ENCODE results near the gene TMEM150B.

The TMEM150B gene

DNA sequence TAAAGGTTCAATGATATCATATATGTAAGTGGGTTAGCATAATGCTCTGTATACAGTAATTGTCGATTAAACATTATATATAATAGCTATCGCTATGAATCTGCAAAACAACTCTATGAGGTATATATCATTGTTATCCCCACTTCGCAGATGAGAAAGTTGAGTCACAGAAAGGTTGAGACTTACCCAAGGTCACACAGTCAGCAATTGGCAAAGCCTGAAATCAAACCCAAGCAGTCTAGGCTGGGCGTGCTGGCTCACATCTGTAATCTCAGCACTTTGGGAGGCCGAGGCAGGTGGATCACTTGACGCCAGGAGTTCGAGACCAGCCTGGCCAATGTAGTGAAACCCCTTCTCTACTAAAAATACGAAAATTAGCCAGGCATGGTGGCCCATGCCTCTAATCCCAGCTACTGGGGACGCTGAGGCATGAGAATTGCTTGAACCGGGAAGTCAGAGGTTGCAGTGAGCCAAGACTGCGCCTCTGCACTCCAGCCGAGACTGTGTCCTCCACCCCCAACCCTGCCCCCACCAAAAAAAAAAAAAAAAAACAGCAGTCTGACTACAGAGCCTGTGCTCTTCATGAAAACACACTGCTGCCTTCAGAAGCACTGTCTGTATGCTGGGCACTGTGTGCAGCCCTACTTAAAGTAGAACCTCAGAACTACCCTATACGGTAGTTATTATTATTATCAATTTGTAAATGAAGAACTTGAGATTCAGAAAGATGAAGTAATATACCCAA is 46.6 kb downstream of the TMEM150B start:
- H3K36me3 ChIP-seq (ENCODE audit: control insufficient read depth, insufficient read depth, low read length, severe bottlenecking), result peaks cover 12% of the 10 kb centered on the region
- H3K9ac ChIP-seq (ENCODE audit: low read length), result no peak overlapping the region
- no peaks in the 10 kb centered on the region for H3K27me3 ChIP-seq (replicated peaks; ENCODE audit: control insufficient read depth, insufficient read depth, low read length)
- peaks cover 19% of the 10 kb centered on the region for H3K4me1 ChIP-seq (ENCODE audit: control insufficient read depth, insufficient read depth, low read length)
- no peak for DNase-seq (ENCODE audit: low read depth)
- peak overlapping the region; percentile 92 for H3K4me3 ChIP-seq (ENCODE audit: low read length)
- no peaks in the 10 kb centered on the region for H3K9me3 ChIP-seq (ENCODE audit: control insufficient read depth, low read length)

DNA sequence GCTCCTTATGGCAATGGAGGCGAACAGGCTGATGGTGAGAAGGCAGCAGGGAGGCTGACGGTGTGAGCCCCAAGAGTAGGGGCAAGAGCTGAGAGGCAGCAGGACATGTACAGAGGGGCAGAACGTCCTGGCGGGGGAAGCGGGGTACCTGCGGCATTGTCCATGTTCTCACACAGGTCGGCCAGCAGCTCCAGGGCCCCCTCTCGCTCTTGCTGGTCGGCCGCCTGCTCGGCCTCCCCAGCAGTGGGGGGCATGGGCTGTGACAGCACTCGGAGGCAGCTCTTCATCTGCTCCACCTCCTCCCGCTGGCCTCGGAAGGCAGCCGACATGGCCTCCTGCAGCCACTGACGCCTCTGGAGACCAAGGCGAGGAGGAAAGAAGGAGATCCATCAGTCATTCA is 47.6 kb downstream of the TMEM150B start:
- Histone ChIP-seq H3K27me3 (replicated peaks; ENCODE audit: control insufficient read depth, insufficient read depth, low read length) (no peaks in the 10 kb centered on the region), H3K4me1 (ENCODE audit: control insufficient read depth, insufficient read depth, low read length) (peaks cover 19% of the 10 kb centered on the region), H3K4me3 (ENCODE audit: low read length) (no peak overlapping the region), H3K36me3 (ENCODE audit: control insufficient read depth, insufficient read depth, low read length, severe bottlenecking) (peaks cover 21% of the 10 kb centered on the region), H3K9me3 (ENCODE audit: control insufficient read depth, low read length) (no peaks in the 10 kb centered on the region), H3K9ac (ENCODE audit: low read length) (no peak overlapping the region)
- DNase-seq (ENCODE audit: low read depth), result no peak

DNA sequence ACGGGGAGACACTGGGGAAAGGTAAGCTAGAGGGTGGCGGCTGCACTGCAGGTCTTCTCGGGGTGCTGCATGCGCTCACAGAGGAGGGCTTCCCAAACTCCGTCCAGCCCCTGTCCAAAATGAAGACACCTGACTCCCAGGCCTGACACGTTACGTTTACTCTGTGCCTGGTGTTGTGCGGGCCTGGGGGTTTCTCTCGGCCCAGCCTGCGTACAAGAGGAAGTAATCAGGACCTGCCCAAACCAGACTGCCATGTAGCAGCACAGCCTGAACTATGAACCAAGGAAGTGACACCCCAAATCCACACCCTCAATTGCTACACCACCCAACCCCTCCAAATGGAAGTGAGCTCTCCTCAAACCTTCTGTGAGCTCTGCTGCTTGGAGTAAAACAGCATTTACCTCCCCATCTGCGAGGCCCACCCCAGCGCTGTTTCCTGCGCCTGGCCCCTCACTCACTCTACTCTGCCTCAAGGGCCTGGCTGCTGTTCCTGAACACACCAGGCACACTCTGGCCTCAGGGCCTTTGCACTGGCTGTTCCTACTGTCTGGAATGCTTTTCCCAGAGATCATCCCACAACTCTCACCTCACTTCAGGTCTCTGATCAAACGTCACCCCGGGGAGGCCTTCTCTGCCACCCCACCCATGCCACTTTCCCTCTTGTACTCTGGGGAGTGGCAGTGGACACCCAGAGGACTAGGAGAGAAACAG is 48.3 kb downstream of the TMEM150B start:
- Histone ChIP-seq H3K27me3 (replicated peaks; ENCODE audit: control insufficient read depth, insufficient read depth, low read length) (no peaks in the 10 kb centered on the region), H3K4me1 (ENCODE audit: control insufficient read depth, insufficient read depth, low read length) (peaks cover 19% of the 10 kb centered on the region), H3K9me3 (ENCODE audit: control insufficient read depth, low read length) (no peaks in the 10 kb centered on the region), H3K4me3 (ENCODE audit: low read length) (no peak overlapping the region), H3K9ac (ENCODE audit: low read length) (no peak overlapping the region), H3K36me3 (ENCODE audit: control insufficient read depth, insufficient read depth, low read length, severe bottlenecking) (peaks cover 25% of the 10 kb centered on the region)
- DNase-seq (ENCODE audit: low read depth), result no peak

DNA sequence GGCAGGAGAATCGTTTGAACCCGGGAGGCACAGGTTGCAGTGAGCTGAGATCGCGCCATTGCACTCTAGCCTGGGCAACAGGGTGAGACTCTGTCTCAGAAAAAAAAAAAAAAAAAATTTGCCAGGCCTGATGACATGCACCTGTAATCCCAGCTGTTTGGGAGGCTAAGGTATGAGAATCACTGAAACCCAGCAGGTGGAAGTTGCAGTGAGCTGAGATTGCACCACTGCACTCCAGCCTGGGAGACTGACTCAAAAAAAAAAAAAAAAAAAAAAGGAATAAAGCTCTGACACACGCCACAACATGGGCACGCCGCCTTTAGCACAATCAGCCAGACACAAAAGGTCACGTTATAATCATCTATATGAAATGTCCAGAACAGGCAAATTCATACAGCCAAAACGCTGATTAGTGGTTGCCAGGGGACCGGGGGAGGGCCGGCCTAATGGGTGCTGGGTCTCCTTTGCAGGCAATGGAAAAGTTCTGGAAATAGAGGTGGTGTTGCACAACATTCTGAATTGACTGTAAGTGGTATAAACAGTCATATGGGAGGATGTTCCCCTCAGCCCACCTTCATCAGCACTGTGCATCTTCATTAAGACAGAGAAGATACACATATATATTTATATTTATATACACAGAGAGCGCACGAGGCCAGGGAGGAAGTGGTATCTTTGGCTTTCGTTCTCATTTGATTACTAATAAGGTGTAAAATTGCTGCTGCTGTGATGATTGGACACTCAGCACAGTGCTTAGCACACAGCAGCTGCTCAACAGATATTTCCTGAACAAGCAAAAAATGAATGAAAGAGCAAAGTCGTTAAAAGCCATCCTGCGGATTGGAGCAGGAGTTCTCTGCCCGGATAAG is 49.1 kb downstream of the TMEM150B start:
- H3K4me3 ChIP-seq (ENCODE audit: low read length), result no peak overlapping the region

DNA sequence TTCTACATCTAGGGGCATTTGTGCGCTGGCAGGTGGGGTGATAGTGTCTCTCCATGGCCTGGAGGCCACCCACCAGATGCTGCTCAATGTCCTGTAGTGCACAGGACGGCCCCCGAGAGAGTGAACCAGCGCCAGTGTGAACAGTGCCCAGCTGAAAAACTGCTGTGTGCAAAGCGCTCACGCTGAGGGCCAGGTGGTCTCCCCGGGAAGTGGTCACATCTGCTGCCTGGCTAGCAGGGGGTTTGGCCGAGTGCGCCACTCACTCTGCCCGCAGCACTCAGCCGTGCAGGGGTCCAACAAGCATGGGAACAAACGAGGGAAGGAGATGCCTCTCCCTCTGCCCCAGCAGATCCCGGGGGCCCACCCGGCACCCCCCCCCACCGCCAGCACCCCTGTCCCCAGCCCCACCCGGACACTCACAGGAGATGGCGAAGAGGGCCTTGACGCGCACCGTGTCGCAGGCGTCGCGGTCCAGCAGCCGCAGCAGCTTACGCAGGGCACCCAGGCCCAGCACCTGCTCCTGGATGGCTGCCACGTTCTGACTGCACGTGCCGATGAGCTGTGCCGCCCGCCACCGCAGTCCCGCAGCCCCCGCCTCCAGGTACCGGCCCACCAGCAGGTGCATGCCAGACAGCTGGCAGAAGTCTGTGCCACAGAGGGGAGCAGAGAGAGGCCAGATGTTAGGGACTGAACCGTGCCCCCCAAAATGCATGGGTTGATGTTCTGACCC is 51.0 kb downstream of the TMEM150B start:
- Histone ChIP-seq H3K36me3 (ENCODE audit: control insufficient read depth, insufficient read depth, low read length, severe bottlenecking) (peaks cover 25% of the 10 kb centered on the region), H3K4me3 (ENCODE audit: low read length) (no peak overlapping the region), H3K4me1 (ENCODE audit: control insufficient read depth, insufficient read depth, low read length) (peaks cover 4% of the 10 kb centered on the region), H3K9ac (ENCODE audit: low read length) (no peak overlapping the region), H3K9me3 (ENCODE audit: control insufficient read depth, low read length) (no peaks in the 10 kb centered on the region), H3K27me3 (replicated peaks; ENCODE audit: control insufficient read depth, insufficient read depth, low read length) (no peaks in the 10 kb centered on the region)
- DNase-seq (ENCODE audit: low read depth), result no peak

More for the DNA sequence above, 49.1 kb downstream of the TMEM150B start:
- no peak for DNase-seq (ENCODE audit: low read depth)
- peaks cover 25% of the 10 kb centered on the region for H3K36me3 ChIP-seq (ENCODE audit: control insufficient read depth, insufficient read depth, low read length, severe bottlenecking)
- H3K9ac ChIP-seq (ENCODE audit: low read length), result no peak overlapping the region
- no peaks in the 10 kb centered on the region for H3K9me3 ChIP-seq (ENCODE audit: control insufficient read depth, low read length)
- no peaks in the 10 kb centered on the region for H3K27me3 ChIP-seq (replicated peaks; ENCODE audit: control insufficient read depth, insufficient read depth, low read length)
- H3K4me1 ChIP-seq (ENCODE audit: control insufficient read depth, insufficient read depth, low read length), result peaks cover 16% of the 10 kb centered on the region

DNA sequence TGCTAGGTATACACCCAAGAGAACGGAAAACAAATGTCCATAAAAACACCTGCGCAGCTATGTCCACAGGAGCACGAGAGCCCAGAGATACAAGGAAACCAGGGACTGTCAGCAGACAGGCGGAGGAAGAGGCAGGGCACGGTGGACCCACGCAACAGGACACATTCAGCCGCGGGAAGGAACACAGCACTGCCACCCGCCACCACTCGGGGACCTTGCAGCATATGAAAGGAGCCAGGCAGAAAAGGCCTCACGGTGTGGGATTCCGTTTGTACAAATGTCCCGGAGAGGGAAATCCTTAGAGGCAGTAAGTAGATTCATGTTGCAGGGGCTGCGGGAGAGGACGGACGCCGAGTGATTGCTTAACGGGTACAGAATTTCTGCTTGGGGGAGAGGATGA is 53.0 kb downstream of the TMEM150B start:
- no peak overlapping the region for H3K4me3 ChIP-seq (ENCODE audit: low read length)
- no peaks in the 10 kb centered on the region for H3K27me3 ChIP-seq (replicated peaks; ENCODE audit: control insufficient read depth, insufficient read depth, low read length)
- no peaks in the 10 kb centered on the region for H3K4me1 ChIP-seq (ENCODE audit: control insufficient read depth, insufficient read depth, low read length)

DNA sequence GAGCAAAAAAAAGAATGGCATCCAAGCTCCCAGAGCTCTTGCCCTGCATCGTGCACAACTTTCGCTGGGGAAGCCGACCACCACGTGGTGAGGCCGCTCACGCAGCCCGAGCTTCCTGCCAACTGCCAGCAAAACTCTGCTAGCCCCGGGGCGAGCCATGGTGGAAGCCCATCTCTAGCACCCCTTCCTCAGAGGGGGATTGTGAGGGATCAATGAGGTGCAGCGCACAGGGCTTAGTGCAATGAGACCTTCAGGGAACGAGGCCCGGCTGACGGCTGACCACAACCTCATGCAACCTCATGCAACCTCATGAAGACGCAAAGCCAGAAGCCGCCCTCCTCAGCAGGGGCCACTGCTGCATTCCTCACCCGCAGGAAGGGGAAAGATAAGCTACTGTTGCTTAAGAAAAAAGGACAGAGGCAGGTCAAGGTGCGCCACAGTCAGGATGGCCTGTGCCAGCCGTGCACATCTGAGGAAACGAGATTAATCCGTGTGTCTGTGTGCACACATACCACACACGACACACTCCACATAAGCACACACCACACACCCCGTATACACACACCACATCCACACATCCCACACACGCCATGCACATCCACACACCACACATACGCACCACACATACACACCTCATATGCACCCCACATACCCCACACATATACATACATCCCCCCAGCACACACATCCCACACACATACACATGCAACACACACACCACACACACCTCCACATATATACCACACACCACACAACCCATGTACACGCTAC is 54.8 kb downstream of the TMEM150B start:
- Histone ChIP-seq H3K4me3 (ENCODE audit: low read length) (no peak overlapping the region), H3K36me3 (ENCODE audit: control insufficient read depth, insufficient read depth, low read length, severe bottlenecking) (peaks cover 20% of the 10 kb centered on the region), H3K9me3 (ENCODE audit: control insufficient read depth, low read length) (no peaks in the 10 kb centered on the region), H3K9ac (ENCODE audit: low read length) (no peak overlapping the region), H3K4me1 (ENCODE audit: control insufficient read depth, insufficient read depth, low read length) (no peaks in the 10 kb centered on the region), H3K27me3 (replicated peaks; ENCODE audit: control insufficient read depth, insufficient read depth, low read length) (no peaks in the 10 kb centered on the region)
- no peak for DNase-seq (ENCODE audit: low read depth)

More for the DNA sequence above, 53.0 kb downstream of the TMEM150B start:
- no peak overlapping the region for H3K9ac ChIP-seq (ENCODE audit: low read length)
- no peaks in the 10 kb centered on the region for H3K9me3 ChIP-seq (ENCODE audit: control insufficient read depth, low read length)
- peaks cover 21% of the 10 kb centered on the region for H3K36me3 ChIP-seq (ENCODE audit: control insufficient read depth, insufficient read depth, low read length, severe bottlenecking)
- DNase-seq (ENCODE audit: low read depth), result no peak

DNA sequence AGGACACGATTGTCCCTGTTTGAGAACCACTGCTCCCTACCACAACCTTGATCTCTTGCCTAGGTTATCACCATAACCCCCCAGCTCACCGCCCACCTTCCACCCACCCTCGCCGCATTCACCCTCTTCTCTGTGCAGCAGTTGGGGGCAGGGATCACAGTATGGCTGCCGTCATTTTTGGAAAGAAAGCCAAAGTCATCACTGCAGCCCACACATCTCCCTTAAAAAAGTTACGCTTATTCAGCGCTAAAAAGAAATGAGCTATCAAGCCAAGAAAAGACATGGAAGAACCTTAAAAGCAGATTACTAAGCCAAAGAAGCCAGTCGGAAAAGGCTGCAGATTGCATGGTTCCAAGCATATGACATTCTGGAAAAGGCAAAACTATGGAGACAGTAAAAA is 55.8 kb downstream of the TMEM150B start:
- peaks cover 3% of the 10 kb centered on the region for H3K4me1 ChIP-seq (ENCODE audit: control insufficient read depth, insufficient read depth, low read length)
- no peaks in the 10 kb centered on the region for H3K27me3 ChIP-seq (replicated peaks; ENCODE audit: control insufficient read depth, insufficient read depth, low read length)
- H3K9me3 ChIP-seq (ENCODE audit: control insufficient read depth, low read length), result no peaks in the 10 kb centered on the region
- no peak for DNase-seq (ENCODE audit: low read depth)
- no peak overlapping the region for H3K4me3 ChIP-seq (ENCODE audit: low read length)
- no peak overlapping the region for H3K9ac ChIP-seq (ENCODE audit: low read length)
- peaks cover 17% of the 10 kb centered on the region for H3K36me3 ChIP-seq (ENCODE audit: control insufficient read depth, insufficient read depth, low read length, severe bottlenecking)

DNA sequence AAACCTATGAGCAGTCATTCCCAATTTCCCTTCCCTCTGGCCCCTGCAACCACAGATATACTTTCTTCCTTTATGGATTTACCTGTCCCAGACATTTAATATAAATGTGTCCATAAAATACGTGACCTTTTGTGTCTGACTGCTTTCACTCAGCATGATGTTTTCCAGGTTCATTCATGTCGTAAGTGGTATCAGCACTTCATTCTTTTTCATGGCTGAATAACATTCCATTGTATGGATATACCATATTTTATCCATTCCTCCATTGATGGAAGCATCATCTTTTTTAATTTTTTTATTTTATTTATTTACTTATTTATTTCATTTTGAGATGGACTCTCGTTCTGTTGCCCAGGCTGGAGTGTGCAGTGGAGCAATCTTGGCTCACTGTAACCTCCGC is 58.3 kb downstream of the TMEM150B start:
- Histone ChIP-seq H3K4me3 (ENCODE audit: low read length) (no peak overlapping the region), H3K27me3 (replicated peaks; ENCODE audit: control insufficient read depth, insufficient read depth, low read length) (no peaks in the 10 kb centered on the region), H3K9ac (ENCODE audit: low read length) (no peak overlapping the region), H3K9me3 (ENCODE audit: control insufficient read depth, low read length) (no peaks in the 10 kb centered on the region), H3K36me3 (ENCODE audit: control insufficient read depth, insufficient read depth, low read length, severe bottlenecking) (no peaks in the 10 kb centered on the region), H3K4me1 (ENCODE audit: control insufficient read depth, insufficient read depth, low read length) (peaks cover 3% of the 10 kb centered on the region)
- DNase-seq (ENCODE audit: low read depth), result no peak

DNA sequence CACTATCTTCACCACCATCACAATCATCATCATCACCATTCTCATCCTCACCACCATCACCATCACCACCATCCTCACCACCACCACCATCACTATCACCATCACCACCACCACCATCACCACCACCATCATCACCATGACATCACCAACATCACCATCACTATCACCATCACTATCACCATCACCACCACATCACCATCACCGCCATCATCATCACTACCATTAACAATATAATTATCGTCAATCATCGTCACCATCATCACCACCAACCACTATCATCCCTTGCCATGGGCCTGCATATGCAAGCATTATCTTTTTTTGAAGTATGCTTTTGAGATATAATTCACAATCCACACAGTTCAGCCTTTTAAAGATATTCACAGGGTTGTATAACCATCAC is 58.7 kb downstream of the TMEM150B start:
- H3K4me3 ChIP-seq (ENCODE audit: low read length), result no peak overlapping the region
- H3K36me3 ChIP-seq (ENCODE audit: control insufficient read depth, insufficient read depth, low read length, severe bottlenecking), result no peaks in the 10 kb centered on the region
- peaks cover 3% of the 10 kb centered on the region for H3K4me1 ChIP-seq (ENCODE audit: control insufficient read depth, insufficient read depth, low read length)
- no peak overlapping the region for H3K9ac ChIP-seq (ENCODE audit: low read length)
- DNase-seq (ENCODE audit: low read depth), result no peak
- no peaks in the 10 kb centered on the region for H3K9me3 ChIP-seq (ENCODE audit: control insufficient read depth, low read length)
- no peaks in the 10 kb centered on the region for H3K27me3 ChIP-seq (replicated peaks; ENCODE audit: control insufficient read depth, insufficient read depth, low read length)

Measured in adipocyte (in vitro differentiated cells).